SKM-1 (cell line): ENCODE measurements around the gene MSTN.
"Not testable (repeated sequence)": the region's sequence is repeated elsewhere in the genome, so short reads cannot be mapped to it uniquely, and the experiment has no call there.

Source experiments
- DNase-seq: peaks from one replicate; lab custom pipeline; 2025; ENCODE audit not compliant: unreplicated experiment; lab: John Stamatoyannopoulos, UW

The MSTN gene

GRCh38 chr2:190065839-190066238 is 3.3 kb upstream of the MSTN start:
- DNase-seq, result no peak

- DNase-seq, result no peak
Observed at GRCh38 chr2:190063624-190064023, 1.1 kb upstream of the MSTN start.

- DNase-seq, result no peak
Observed at GRCh38 chr2:190062053-190062452, 476 bp downstream of the MSTN start.

- DNase-seq, result no peak
Observed at GRCh38 chr2:190060626-190061025, 1.9 kb downstream of the MSTN start.

- no peak for DNase-seq
Observed at GRCh38 chr2:190060019-190060418, 2.5 kb downstream of the MSTN start.

GRCh38 chr2:190053426-190053825 is 9.1 kb downstream of the MSTN start:
- DNase-seq, result no peak

- no peak for DNase-seq
Observed at GRCh38 chr2:190052307-190052706, 10.2 kb downstream of the MSTN start.

- DNase-seq, result no peak
Observed at GRCh38 chr2:190051223-190051622, 11.3 kb downstream of the MSTN start.

GRCh38 chr2:190050001-190050400 is 12.5 kb downstream of the MSTN start:
- no peak for DNase-seq

- DNase-seq, result no peak
Observed at GRCh38 chr2:190044866-190045265, 17.7 kb downstream of the MSTN start.

GRCh38 chr2:190043441-190043840 is 19.1 kb downstream of the MSTN start:
- no peak for DNase-seq

GRCh38 chr2:190036071-190036470 is 26.5 kb downstream of the MSTN start:
- no peak for DNase-seq

- not testable (repeated sequence) for DNase-seq
Observed at GRCh38 chr2:190034417-190034816, 28.1 kb downstream of the MSTN start.

GRCh38 chr2:190031969-190032618 is 30.4 kb downstream of the MSTN start:
- DNase-seq, result no peak

GRCh38 chr2:190023860-190024259 is 38.7 kb downstream of the MSTN start:
- no peak for DNase-seq

GRCh38 chr2:190020720-190021119 is 41.8 kb downstream of the MSTN start:
- no peak for DNase-seq

- no peak for DNase-seq
Observed at GRCh38 chr2:190017837-190018236, 44.7 kb downstream of the MSTN start.

- not testable (repeated sequence) for DNase-seq
Observed at GRCh38 chr2:190015969-190016368, 46.6 kb downstream of the MSTN start.
